Cardiac fibroblast (primary cell): ENCODE results near the gene PODXL2.

Experiments
- DNase-seq, 2 donors: peaks; one replicate each; pipeline versions ENCODE4 v3.0.0 to v3.0.0-alpha.2; 2010; ENCODE audit warnings: low read depth in 2 of 2
- H3K4me3 ChIP-seq, 2 donors: replicated peaks in 1 of 2; 1 replicate in 1 of 2; 2 replicates in 1 of 2; pipeline ENCODE4 v1.5.1; 2011; ENCODE audit warnings: low read depth in 2 of 2, low read length in 2 of 2, mild to moderate bottlenecking in 2 of 2, moderate library complexity in 1 of 2
- CTCF ChIP-seq: IDR thresholded peaks from one replicate; pipeline ENCODE4 v1.5.1; 2011; ENCODE audit warnings: low read depth, mild to moderate bottlenecking, low read length, inconsistent platforms

The PODXL2 gene

GRCh38 chr3:127693336-127693843 is 64.4 kb downstream of the PODXL2 start:
- no peak overlapping the region for H3K4me3 ChIP-seq
- no peak for TF ChIP-seq CTCF
- DNase-seq: no peak

- no peak for DNase-seq
- no peak overlapping the region for H3K4me3 ChIP-seq
- TF ChIP-seq CTCF: peak; percentile 10
These were observed 65.7 kb downstream of the PODXL2 start for GRCh38 chr3:127694467-127695215.

GRCh38 chr3:127697551-127698240 is 68.7 kb downstream of the PODXL2 start:
- DNase-seq: peak; percentile 92 to 94
- TF ChIP-seq CTCF: no peak
- H3K4me3 ChIP-seq: no peak overlapping the region

- no peak for DNase-seq
- H3K4me3 ChIP-seq: no peak overlapping the region
- no peak for TF ChIP-seq CTCF
These were observed 69.3 kb downstream of the PODXL2 start for GRCh38 chr3:127698286-127698685.

- no peak overlapping the region for H3K4me3 ChIP-seq
- no peak for TF ChIP-seq CTCF
- peak in 1 of 2 donors; percentile 32 for DNase-seq
These were observed 69.9 kb downstream of the PODXL2 start for GRCh38 chr3:127698691-127699415.

GRCh38 chr3:127699416-127700300 is 70.7 kb downstream of the PODXL2 start:
- no peak for TF ChIP-seq CTCF
- peak in 1 of 2 donors; percentile 51 for DNase-seq
- no peak overlapping the region for H3K4me3 ChIP-seq
